Lower leg skin (tissue), 4 donors: ENCODE results near the gene SRSF11. TPM values are rescaled to one million over a fixed set of nuclear protein-coding genes. Genes with fewer than 3 reads are reported as not detected.
A peak's percentile ranks its signal among the peaks of the same experiment; 100 is the strongest.

Experiments used
- DNase-seq, 2 donors: peaks; one replicate each; pipeline ENCODE4 v3.0.0-alpha.2; 2019; ENCODE audit warnings: low spot score in 2 of 2
- H3K4me3 ChIP-seq: fragments of 200-600 bp; sonication (generic); 2 replicates; pipeline ENCODE4 v1.5.1; 2017; ENCODE audit warnings: mild to moderate bottlenecking, low read depth; ENCODE audit not compliant: poor library complexity, severe bottlenecking
- CTCF ChIP-seq, 3 donors: fragments of 450-650 bp; IDR thresholded peaks; one replicate each; pipeline ENCODE4 v1.5.1; 2016; ENCODE audit warnings: antibody characterized with exemption in 3 of 3, mild to moderate bottlenecking in 3 of 3, moderate library complexity in 2 of 3
- POLR2A ChIP-seq, 2 donors: fragments of 450-650 bp; IDR thresholded peaks; one replicate each; pipeline ENCODE4 v1.6.1; 2016 to 2017; ENCODE audit warnings: antibody characterized with exemption in 2 of 2, mild to moderate bottlenecking in 1 of 2, moderate library complexity in 1 of 2
- WGBS, 2 donors: methylation state at CpG; one replicate each; pipeline ENCODE4 v1.1.5; 2018; 5-methylcytosine and 5-hydroxymethylcytosine counted together
- intact Hi-C: fragments of 100-400 bp; cut with DNase I; formaldehyde crosslinking; loops from one replicate; pipeline ENCODE4 v1.15.0; 2023; ENCODE audit warnings: low total_unique reads
- total RNA-seq, 4 donors: library from RNA; depleted of rRNA; stranded (reverse); fragments of >200 nt; gene quantifications; one replicate each; pipeline ENCODE4 v1.1.0, GENCODE V29; 2016

Gene SRSF11
- total RNA-seq, 4 donors from 2014 or later, result 59.2 to 153 (median 98.7) TPM

GRCh38 chr1:70211541-70211940 is 9.6 kb upstream of the SRSF11 start:
- H3K4me3 ChIP-seq, result no peak overlapping the region
- intact Hi-C loops, result no loop called here
- no peak for DNase-seq
- TF ChIP-seq POLR2A (IDR thresholded peaks at IDR 0.05), result no peak
- TF ChIP-seq CTCF (IDR thresholded peaks at IDR 0.05), result no peak

GRCh38 chr1:70220015-70220414 is 1.2 kb upstream of the SRSF11 start:
- WGBS, 2 donors, result 86 to 93% methylated on average over 2 of the region's 2 CpGs
- DNase-seq, result no peak
- H3K4me3 ChIP-seq, result no peak overlapping the region
- intact Hi-C loops, result no loop called here
- TF ChIP-seq POLR2A (IDR thresholded peaks at IDR 0.05) (no peak), CTCF (IDR thresholded peaks at IDR 0.05) (no peak)

GRCh38 chr1:70220517-70221237 is 503 bp upstream of the SRSF11 start:
- TF ChIP-seq POLR2A (IDR thresholded peaks at IDR 0.05) (no peak), CTCF (IDR thresholded peaks at IDR 0.05) (no peak)
- intact Hi-C loops, result no loop called here
- 49 to 52% methylated on average over 17 of the region's 17 CpGs for WGBS, 2 donors
- H3K4me3 ChIP-seq, result peak overlapping the region; percentile 64
- DNase-seq, result no peak

GRCh38 chr1:70222716-70223235 is 1.6 kb downstream of the SRSF11 start:
- no peak overlapping the region for H3K4me3 ChIP-seq
- TF ChIP-seq POLR2A (IDR thresholded peaks at IDR 0.05) (no peak), CTCF (IDR thresholded peaks at IDR 0.05) (no peak)
- WGBS, 2 donors, result 23 to 31% methylated on average over 3 of the region's 3 CpGs
- DNase-seq, result no peak
- intact Hi-C loops, result no loop called here

DNA sequence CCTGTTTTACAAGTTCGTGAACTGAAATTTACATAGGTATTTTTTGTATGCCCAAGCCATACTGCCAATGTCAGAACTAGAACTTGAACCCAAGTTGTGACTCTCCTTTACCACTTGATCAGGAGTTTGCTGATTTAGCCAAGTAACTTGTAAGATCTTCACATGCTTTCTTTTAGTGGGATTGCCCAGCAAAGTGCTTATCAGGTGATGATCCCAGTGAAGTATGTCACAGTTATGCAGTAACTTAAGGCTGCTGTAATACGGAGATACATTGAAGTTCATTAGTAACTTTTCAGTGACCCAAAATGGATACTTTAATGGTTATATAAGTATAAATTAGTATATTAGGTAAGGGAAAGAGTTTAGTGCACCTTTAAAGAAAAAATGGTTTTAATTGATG is 3.8 kb downstream of the SRSF11 start:
- TF ChIP-seq POLR2A (IDR thresholded peaks at IDR 0.05) (no peak), CTCF (IDR thresholded peaks at IDR 0.05) (no peak)
- no peak overlapping the region for H3K4me3 ChIP-seq
- DNase-seq, result no peak
- intact Hi-C loops, result no loop called here
- 84 to 89% methylated on average over 2 of the region's 2 CpGs for WGBS, 2 donors

- TF ChIP-seq CTCF (IDR thresholded peaks at IDR 0.05), result no peak
- TF ChIP-seq POLR2A (IDR thresholded peaks at IDR 0.05), result no peak
- intact Hi-C loops, result no loop called here
- DNase-seq, result no peak
- WGBS, 2 donors, result 16 to 35% methylated on average over 1 of the region's 1 CpG
- no peak overlapping the region for H3K4me3 ChIP-seq
Observed at GRCh38 chr1:70227439-70227838, 6.3 kb downstream of the SRSF11 start.
